ENCODE data around the gene UNC5C. TPM values are rescaled to one million over a fixed set of nuclear protein-coding genes. Genes with fewer than 3 reads are reported as not detected.

UNC5C gene
- total and polyA plus RNA-seq, 4 donors, result 0.27 to 1.2 (median 0.78) TPM

DNA sequence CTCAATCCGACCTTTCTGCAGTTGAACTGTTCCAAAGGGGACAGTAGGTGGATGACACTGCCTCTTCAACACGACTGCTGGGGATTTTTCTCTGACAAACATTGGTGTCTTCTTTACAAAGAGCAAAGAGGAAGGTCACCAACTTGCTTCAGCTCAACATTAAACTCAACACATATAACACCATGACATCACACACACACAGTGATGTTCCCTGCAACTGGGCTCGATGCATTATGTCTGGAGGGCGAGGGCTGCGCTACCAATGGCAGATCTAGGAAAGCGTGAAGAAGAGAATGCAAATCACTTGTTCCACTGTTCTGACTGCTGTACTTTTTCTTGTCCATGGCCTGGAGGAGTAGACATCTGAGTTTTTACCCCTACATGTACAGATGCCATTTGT lies 385.9 kb downstream of the UNC5C start:
- no peaks in the 10 kb centered on the region for H3K9me3 ChIP-seq (ENCODE audit: control insufficient read depth in 4 of 4, low read length in 3 of 4)
- WGBS, result 71% methylated on average over 6 of the region's 6 CpGs
- peaks cover 0 to 8% (median 0%) of the 10 kb centered on the region in 4 donors for H3K27me3 ChIP-seq (ENCODE audit: control insufficient read depth in 4 of 4, insufficient read depth in 4 of 4, low read length in 3 of 4)
- no peak overlapping the region for H3K9ac ChIP-seq (ENCODE audit: low read depth in 1 of 2, low read length in 2 of 2)
- H3K4me3 ChIP-seq (ENCODE audit: low read depth in 1 of 3, low read length in 3 of 3), result no peak overlapping the region
- no peaks in the 10 kb centered on the region for H3K36me3 ChIP-seq (ENCODE audit: control insufficient read depth in 4 of 4, insufficient read depth in 3 of 4, low read depth in 1 of 4, low read length in 3 of 4)
- H3K27ac ChIP-seq (ENCODE audit: low read depth in 1 of 2, low read length in 2 of 2), result no peak overlapping the region
- TF ChIP-seq, protein P1, sequence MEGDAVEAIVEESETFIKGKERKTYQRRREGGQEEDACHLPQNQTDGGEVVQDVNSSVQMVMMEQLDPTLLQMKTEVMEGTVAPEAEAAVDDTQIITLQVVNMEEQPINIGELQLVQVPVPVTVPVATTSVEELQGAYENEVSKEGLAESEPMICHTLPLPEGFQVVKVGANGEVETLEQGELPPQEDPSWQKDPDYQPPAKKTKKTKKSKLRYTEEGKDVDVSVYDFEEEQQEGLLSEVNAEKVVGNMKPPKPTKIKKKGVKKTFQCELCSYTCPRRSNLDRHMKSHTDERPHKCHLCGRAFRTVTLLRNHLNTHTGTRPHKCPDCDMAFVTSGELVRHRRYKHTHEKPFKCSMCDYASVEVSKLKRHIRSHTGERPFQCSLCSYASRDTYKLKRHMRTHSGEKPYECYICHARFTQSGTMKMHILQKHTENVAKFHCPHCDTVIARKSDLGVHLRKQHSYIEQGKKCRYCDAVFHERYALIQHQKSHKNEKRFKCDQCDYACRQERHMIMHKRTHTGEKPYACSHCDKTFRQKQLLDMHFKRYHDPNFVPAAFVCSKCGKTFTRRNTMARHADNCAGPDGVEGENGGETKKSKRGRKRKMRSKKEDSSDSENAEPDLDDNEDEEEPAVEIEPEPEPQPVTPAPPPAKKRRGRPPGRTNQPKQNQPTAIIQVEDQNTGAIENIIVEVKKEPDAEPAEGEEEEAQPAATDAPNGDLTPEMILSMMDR (IDR thresholded peaks at IDR 0.05; ENCODE audit: low read depth, low read length, missing input control), result no peak
- TF ChIP-seq FOXA2 (IDR thresholded peaks at IDR 0.05) (no peak), NR2F2 (IDR thresholded peaks at IDR 0.05) (no peak), SP1 (IDR thresholded peaks at IDR 0.05) (no peak), GABPA (IDR thresholded peaks at IDR 0.05 in 1 of 2, conservative IDR thresholded peaks at IDR 0.05 in 1 of 2) (no peak), HNF4A (conservative IDR thresholded peaks at IDR 0.05) (no peak), EGR1 (IDR thresholded peaks at IDR 0.05; ENCODE audit: low read depth in 2 of 2) (no peak), YY1 (IDR thresholded peaks at IDR 0.05) (no peak), FOXA1 (IDR thresholded peaks at IDR 0.05) (no peak), HNF4G (IDR thresholded peaks at IDR 0.05) (no peak), JUND (IDR thresholded peaks at IDR 0.05) (no peak), RAD21 (IDR thresholded peaks at IDR 0.05) (no peak), TAF1 (conservative IDR thresholded peaks at IDR 0.05) (no peak), RXRA (IDR thresholded peaks at IDR 0.05) (no peak)
- TF ChIP-seq, protein P2, sequence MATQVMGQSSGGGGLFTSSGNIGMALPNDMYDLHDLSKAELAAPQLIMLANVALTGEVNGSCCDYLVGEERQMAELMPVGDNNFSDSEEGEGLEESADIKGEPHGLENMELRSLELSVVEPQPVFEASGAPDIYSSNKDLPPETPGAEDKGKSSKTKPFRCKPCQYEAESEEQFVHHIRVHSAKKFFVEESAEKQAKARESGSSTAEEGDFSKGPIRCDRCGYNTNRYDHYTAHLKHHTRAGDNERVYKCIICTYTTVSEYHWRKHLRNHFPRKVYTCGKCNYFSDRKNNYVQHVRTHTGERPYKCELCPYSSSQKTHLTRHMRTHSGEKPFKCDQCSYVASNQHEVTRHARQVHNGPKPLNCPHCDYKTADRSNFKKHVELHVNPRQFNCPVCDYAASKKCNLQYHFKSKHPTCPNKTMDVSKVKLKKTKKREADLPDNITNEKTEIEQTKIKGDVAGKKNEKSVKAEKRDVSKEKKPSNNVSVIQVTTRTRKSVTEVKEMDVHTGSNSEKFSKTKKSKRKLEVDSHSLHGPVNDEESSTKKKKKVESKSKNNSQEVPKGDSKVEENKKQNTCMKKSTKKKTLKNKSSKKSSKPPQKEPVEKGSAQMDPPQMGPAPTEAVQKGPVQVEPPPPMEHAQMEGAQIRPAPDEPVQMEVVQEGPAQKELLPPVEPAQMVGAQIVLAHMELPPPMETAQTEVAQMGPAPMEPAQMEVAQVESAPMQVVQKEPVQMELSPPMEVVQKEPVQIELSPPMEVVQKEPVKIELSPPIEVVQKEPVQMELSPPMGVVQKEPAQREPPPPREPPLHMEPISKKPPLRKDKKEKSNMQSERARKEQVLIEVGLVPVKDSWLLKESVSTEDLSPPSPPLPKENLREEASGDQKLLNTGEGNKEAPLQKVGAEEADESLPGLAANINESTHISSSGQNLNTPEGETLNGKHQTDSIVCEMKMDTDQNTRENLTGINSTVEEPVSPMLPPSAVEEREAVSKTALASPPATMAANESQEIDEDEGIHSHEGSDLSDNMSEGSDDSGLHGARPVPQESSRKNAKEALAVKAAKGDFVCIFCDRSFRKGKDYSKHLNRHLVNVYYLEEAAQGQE (IDR thresholded peaks at IDR 0.05), result no peak
- TF ChIP-seq, protein P3, sequence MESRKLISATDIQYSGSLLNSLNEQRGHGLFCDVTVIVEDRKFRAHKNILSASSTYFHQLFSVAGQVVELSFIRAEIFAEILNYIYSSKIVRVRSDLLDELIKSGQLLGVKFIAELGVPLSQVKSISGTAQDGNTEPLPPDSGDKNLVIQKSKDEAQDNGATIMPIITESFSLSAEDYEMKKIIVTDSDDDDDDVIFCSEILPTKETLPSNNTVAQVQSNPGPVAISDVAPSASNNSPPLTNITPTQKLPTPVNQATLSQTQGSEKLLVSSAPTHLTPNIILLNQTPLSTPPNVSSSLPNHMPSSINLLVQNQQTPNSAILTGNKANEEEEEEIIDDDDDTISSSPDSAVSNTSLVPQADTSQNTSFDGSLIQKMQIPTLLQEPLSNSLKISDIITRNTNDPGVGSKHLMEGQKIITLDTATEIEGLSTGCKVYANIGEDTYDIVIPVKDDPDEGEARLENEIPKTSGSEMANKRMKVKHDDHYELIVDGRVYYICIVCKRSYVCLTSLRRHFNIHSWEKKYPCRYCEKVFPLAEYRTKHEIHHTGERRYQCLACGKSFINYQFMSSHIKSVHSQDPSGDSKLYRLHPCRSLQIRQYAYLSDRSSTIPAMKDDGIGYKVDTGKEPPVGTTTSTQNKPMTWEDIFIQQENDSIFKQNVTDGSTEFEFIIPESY (IDR thresholded peaks at IDR 0.05), result no peak
- TF ChIP-seq, protein P4, sequence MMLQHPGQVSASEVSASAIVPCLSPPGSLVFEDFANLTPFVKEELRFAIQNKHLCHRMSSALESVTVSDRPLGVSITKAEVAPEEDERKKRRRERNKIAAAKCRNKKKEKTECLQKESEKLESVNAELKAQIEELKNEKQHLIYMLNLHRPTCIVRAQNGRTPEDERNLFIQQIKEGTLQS (IDR thresholded peaks at IDR 0.05), result no peak
- DNase-seq (ENCODE audit: low spot score), result no peak
- H3K4me1 ChIP-seq (ENCODE audit: control insufficient read depth in 4 of 4, insufficient read depth in 4 of 4, low read length in 3 of 4), result no peaks in the 10 kb centered on the region
